Renal pelvis (tissue), 4 donors: ENCODE results near the gene GPR108. TPM values are rescaled to one million over a fixed set of nuclear protein-coding genes. Genes with fewer than 3 reads are reported as not detected.

Experiments
- DNase-seq: peaks from one replicate; pipeline ENCODE4 v3.0.0-alpha.2; 2013
- polyA plus RNA-seq, 3 donors: library from polyadenylated mRNA; unstranded; fragments of 120-200 nt; gene quantifications; one replicate each; pipeline ENCODE4 v1.2.1, GENCODE V29; 2013; ENCODE audit not compliant: insufficient read length in 3 of 3

Gene GPR108
- polyA plus RNA-seq, 3 donors, result 67.3 to 90.0 (median 68.0) TPM

DNA sequence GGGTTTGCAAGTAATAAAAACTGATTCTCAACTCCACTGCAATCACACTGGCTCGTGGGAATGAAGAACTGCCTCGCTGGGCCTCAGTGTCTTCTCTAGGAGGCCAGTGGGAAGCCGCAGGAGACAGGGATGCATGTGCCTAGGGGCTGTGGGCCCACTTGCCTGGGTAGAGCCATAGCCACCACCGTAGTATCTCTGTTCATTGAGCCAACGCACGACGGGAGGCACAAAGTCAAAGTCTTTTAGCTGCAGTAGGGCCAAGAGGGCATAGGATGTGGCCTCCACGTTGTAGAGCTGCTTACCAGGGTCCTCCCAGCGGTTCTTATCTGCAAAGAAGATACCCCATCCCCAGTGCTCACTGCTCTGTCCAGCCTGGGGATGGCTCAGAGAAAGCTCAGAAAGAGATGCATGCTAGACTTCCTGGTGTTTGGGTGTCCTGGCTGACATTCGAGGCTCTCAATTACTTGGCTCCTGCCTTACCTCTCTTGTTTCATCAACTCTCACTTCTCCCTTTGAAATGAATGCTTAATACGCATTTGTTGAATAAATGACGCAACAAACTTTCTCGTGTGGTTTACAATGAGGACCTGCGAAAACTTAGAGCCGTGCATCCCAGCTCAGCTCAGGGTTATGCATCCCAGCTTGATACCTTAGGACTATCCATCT, 51.3 kb downstream of the GPR108 start:
- DNase-seq, result no peak

DNA sequence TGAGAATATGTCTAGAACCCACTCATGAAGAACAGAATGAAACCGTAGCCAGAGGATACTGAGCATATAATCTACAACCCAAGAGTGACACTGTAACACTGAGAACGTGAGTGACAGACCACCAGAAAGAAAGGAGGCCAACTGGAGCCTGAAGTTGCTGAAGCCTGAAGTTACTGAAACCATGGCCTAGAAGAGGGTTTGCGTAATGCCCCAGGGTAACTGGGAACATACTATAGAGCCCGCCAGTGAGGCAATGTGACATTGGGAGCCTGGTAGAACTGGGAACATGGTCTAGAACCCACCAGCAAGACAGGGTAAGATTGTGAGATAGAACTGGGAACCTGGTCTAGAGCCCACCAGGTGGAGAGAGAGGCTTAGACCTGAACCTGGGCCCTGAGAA, 51.9 kb downstream of the GPR108 start:
- DNase-seq, result no peak

DNA sequence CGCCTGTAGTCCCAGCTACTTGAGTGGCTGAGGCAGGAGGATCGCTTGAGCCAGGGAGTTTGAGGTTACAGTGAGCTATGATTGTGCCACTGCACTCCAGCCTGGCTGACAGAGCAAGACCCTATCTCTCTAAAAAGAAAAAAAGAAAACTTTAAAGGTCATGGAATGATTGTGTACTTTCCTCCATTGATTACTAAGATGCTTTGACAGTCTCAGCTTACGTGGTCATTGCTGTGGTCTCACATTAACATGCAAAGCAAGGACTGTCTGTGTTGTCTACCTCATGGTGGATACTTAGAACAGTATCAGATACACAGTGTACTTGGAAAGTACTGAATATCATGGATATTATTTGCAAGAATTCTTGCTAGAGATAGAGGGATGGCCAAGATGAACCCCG, 53.4 kb downstream of the GPR108 start:
- no peak for DNase-seq

DNA sequence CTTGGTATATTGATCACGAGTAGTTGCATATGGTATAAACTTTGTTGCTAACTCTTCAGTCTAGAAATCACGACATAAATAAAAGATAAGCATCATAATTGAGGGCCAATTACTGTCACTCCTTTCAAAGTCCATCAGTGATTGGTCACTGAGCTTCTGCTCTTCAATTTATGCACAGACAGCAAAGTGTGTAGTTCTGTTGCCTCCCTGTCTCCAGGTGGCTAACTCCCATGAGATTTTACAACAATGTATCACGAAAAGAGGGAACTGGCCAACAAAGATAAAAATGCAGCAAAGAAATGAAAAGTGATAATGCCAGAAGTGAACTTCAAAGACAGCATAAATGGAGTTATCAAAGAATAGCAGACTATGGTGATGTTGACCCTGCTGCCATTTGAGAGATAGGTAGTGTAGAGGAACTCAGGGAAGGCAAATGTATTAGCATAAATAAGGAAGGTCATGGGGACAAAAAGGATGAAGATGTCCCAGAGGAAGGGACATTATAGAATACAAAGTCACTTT, 54.7 kb downstream of the GPR108 start:
- DNase-seq, result no peak

DNA sequence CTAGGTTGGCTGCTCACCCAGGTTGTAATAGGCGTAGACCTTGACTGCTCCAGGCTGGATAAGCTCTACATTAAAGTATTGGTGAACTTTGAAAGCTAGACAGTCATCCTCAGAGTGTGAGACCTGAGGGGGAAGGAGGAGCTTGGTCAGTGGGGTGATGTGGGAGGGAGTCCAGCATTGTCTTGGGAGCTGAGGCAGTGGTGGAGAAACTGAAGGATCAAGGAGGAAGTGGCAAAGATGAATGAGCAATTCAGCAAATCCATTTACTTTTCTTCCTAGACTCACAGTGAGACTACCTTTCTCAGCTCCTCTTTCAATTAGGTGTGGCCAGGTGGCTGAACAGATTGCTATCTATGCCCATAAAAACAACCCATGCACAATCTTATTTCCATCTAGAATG, 57.2 kb downstream of the GPR108 start:
- no peak for DNase-seq

Other genes starting within 250 kb of the GPR108 start
- gene TUBB4A, start 235.3 kb downstream of the GPR108 start, polyA plus RNA-seq, result 10 to 100 TPM; 35.2 to 37.0 (median 36.7) TPM
- gene TNFSF9, start 206.6 kb downstream of the GPR108 start, polyA plus RNA-seq, result under 1 TPM in 2 of 3 donors, not detected in 1; 0.21 to 0.55 TPM
- gene CD70, start 146.4 kb downstream of the GPR108 start, polyA plus RNA-seq, result under 1 TPM in 1 of 3 donors, not detected in 2; 0.26 TPM
- under 1 TPM; 0.03 to 0.08 (median 0.06) TPM for gene TNFSF14, start 67.4 kb downstream of the GPR108 start, polyA plus RNA-seq
- gene C3, start 16.9 kb downstream of the GPR108 start, polyA plus RNA-seq, result 10 to 100 TPM; 20.1 to 23.3 (median 21.2) TPM
- gene TRIP10, start 2.1 kb upstream of the GPR108 start, polyA plus RNA-seq, result 10 to 100 TPM; 51.7 to 71.8 (median 58.3) TPM
- gene SH2D3A, start 29.9 kb upstream of the GPR108 start, polyA plus RNA-seq, result 10 to 100 TPM in 2 of 3 donors, 1 to 10 TPM in 1; 5.7 to 10.1 (median 10.0) TPM
- 1 to 10 TPM; 1.8 to 2.1 (median 1.9) TPM for gene VAV1, start 35.1 kb upstream of the GPR108 start, polyA plus RNA-seq
- under 1 TPM in 1 of 3 donors, not detected in 2; 0.16 TPM for gene ADGRE1, start 150.0 kb upstream of the GPR108 start, polyA plus RNA-seq